ENCODE measurements around the gene SH3TC1.

SH3TC1 gene

DNA sequence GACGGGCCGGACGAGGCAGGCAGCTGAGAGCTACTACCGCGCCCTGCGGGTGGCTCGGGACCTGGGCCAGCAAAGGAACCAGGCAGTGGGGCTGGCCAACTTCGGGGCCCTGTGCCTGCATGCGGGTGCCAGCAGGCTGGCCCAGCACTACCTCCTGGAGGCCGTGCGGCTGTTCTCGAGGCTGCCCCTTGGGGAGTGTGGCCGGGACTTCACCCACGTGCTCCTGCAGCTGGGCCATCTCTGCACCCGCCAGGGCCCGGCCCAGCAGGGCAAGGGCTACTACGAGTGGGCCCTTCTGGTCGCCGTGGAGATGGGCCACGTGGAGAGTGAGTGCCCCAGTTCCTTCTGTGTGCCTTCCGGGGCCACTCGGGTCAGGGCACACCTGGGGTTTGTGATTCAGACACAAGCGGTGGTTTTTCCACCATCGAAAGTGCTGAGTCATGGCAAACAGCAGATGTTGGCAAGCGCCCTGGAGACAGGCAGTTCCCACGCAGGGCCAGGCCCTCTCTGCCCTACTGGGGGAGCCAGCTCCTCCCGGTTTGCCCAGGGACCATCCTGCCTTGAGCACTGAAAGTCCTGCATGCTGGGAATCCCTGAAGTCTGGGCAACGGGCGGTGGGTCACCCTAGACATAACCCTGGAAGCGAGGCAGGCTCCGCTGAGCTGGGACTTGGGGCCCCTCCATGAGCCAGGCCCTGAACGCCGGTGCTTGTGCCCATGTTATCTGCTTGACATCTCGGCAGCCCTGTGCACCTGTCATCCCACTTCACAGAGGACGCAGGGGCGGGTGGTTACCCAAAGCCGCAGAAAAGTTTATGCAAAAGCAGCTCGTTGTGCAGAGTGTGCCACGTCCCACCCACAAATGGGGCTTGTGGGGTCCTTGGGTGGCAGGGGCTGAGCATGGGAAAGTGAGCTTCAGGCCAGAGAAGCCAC lies 29.5 kb downstream of the SH3TC1 start:
- DNase-seq (ENCODE audit: low read depth in 2 of 2, low spot score in 1 of 2), result peak; percentile 22 to 34

- DNase-seq (ENCODE audit: low read depth in 2 of 2, low spot score in 1 of 2), result no peak
Measured at GRCh38 chr4:8229331-8229975, 30.4 kb downstream of the SH3TC1 start.

- no peak for DNase-seq (ENCODE audit: low read depth in 2 of 2, low spot score in 1 of 2)
Measured at GRCh38 chr4:8230033-8230432, 30.9 kb downstream of the SH3TC1 start.

GRCh38 chr4:8230891-8231290 lies 31.8 kb downstream of the SH3TC1 start:
- no peak for DNase-seq (ENCODE audit: low read depth in 2 of 2, low spot score in 1 of 2)

- DNase-seq (ENCODE audit: low read depth in 2 of 2, low spot score in 1 of 2), result no peak
Measured at GRCh38 chr4:8231551-8232049, 32.5 kb downstream of the SH3TC1 start.

GRCh38 chr4:8232748-8233147 lies 33.7 kb downstream of the SH3TC1 start:
- no peak for DNase-seq (ENCODE audit: low read depth in 2 of 2, low spot score in 1 of 2)

DNA sequence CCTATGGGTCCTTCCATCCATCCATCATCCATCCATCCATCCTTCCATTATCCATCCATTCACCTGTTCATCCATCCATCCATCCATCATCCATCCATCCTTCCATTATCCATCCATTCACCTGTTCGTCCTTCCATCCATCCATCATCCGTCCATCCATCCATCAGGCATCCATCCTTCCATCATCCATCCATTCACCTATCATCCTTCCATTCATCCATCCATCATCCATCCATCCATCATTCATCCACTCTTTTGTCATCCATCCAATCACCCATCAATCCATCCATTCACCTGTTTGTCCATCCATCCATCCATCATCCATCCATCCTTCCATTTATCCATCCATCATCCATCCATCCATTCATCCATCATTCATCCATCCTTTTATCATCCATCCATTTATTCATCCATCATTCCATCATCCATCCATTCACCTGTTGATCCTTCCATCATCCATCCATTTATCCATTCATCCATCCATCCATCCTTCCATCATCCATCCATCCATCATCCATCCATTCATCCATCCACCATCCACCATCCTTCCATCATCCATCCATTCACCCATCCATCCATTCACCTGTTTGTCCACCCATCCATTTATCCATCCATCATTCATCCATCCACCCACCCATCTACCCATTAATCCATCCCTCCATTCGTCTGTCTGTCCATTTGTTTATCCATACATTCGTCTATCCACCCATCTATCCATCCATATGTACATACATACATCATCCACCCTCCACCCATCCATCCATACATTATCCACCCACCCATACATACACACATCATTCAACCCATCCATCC lies 34.8 kb downstream of the SH3TC1 start:
- no peak for DNase-seq (ENCODE audit: low read depth in 2 of 2, low spot score in 1 of 2)

DNA sequence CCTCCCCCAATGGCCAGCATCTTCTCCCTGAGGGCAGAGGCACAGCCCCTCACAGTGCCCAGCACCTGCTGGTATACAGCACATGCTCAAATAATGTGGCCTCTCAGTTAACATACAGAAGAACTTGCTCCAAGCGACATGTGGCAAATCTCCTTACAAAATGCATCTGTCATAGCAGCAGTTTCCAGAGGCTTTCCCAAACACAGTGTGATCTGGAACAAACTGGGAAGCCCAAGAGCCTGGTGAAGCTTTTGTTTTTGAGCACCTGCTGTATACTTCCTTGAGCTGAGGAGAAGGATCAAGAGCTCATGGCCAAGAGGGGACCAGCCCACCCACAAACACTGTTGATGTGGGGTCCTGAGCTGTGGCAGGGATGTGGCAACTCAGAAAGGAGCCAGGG lies 35.6 kb downstream of the SH3TC1 start:
- DNase-seq (ENCODE audit: low read depth in 2 of 2, low spot score in 1 of 2), result no peak

DNA sequence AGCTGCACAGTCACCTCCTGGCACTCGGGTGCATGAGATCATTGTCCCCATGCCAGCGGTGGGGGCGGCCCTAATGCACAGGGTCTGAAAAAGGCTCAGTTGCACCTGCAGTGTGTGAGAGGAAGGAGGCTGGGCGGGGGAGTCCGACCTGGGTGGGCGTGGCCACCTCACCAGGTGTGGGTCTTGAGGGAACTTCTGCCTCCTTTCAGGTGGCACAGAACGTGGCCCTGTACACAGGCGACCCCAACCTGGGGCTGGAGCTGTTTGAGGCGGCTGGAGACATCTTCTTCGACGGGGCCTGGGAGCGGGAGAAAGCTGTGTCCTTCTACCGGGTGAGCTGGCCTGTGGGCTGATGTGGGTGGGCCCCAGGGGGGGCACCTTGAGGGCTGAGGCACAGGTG lies 36.1 kb downstream of the SH3TC1 start:
- DNase-seq (ENCODE audit: low read depth in 2 of 2, low spot score in 1 of 2), result no peak

GRCh38 chr4:8235686-8236085 lies 36.6 kb downstream of the SH3TC1 start:
- DNase-seq (ENCODE audit: low read depth in 2 of 2, low spot score in 1 of 2), result no peak

GRCh38 chr4:8236106-8236919 lies 37.2 kb downstream of the SH3TC1 start:
- DNase-seq (ENCODE audit: low read depth in 2 of 2, low spot score in 1 of 2), result no peak

DNA sequence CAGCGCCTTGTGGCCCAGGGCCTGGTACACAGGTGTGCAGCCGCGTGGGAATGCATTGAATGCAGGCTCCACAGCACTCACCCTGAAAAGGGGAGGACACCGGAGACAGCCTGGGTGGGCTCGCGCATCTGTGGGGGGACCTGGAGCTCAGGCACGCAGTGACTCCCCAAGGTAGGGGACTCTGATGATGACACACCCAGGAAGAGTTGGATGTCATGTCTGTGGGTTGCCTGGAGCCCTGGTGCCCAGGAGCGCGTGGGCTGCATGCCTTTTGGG lies 37.8 kb downstream of the SH3TC1 start:
- DNase-seq (ENCODE audit: low read depth in 2 of 2, low spot score in 1 of 2), result no peak

- DNase-seq (ENCODE audit: low read depth in 2 of 2, low spot score in 1 of 2), result no peak
Measured at GRCh38 chr4:8237256-8237989, 38.3 kb downstream of the SH3TC1 start.

DNA sequence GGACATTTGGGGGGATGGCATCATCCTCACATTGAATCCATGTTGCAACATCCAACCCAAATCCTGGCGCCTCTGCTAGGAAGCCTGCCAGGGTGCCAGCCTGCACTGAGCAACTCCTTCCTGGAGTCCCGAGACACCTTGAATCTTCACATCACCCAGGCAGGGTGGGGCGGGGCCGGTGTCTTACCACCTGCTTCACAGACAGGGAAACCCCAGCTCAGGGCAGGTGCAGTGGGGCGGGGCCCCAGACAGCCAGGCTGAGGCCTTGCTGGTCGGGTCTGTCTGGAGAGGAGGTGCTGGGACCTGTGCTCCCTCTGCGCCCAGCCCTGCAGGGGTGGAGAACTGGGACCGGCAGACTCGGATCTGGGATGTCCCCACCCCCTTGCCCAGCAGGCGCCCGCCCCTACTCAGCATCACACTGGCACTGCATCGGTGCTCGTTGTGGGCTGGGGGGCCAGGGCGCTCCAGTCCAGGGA lies 39.0 kb downstream of the SH3TC1 start:
- no peak for DNase-seq (ENCODE audit: low read depth in 2 of 2, low spot score in 1 of 2)

- DNase-seq (ENCODE audit: low read depth in 2 of 2, low spot score in 1 of 2), result no peak
Measured at GRCh38 chr4:8238515-8239053, 39.5 kb downstream of the SH3TC1 start.

- DNase-seq (ENCODE audit: low read depth in 2 of 2, low spot score in 1 of 2), result no peak
Measured at GRCh38 chr4:8239226-8239625, 40.1 kb downstream of the SH3TC1 start.

DNA sequence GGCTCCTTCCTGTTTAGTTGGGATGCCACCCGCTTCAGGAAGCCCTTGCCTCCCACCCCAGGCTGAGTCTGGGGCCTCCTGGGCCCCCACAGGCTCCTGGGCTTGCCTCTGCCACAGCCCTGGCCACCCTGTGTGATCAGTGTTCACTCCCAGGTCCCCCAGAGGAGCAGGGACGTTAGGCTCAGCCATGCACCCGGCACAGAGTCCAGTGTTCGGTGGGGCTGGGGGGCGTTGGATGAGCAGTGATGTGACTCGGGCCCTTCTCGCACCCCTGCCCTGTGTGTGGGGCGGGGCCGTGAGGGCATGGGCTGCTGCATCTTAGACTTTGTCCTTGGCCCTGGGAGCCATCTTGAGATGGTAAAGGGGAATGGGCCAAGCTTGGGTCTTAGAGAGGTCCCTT lies 40.6 kb downstream of the SH3TC1 start:
- DNase-seq (ENCODE audit: low read depth in 2 of 2, low spot score in 1 of 2), result no peak

DNA sequence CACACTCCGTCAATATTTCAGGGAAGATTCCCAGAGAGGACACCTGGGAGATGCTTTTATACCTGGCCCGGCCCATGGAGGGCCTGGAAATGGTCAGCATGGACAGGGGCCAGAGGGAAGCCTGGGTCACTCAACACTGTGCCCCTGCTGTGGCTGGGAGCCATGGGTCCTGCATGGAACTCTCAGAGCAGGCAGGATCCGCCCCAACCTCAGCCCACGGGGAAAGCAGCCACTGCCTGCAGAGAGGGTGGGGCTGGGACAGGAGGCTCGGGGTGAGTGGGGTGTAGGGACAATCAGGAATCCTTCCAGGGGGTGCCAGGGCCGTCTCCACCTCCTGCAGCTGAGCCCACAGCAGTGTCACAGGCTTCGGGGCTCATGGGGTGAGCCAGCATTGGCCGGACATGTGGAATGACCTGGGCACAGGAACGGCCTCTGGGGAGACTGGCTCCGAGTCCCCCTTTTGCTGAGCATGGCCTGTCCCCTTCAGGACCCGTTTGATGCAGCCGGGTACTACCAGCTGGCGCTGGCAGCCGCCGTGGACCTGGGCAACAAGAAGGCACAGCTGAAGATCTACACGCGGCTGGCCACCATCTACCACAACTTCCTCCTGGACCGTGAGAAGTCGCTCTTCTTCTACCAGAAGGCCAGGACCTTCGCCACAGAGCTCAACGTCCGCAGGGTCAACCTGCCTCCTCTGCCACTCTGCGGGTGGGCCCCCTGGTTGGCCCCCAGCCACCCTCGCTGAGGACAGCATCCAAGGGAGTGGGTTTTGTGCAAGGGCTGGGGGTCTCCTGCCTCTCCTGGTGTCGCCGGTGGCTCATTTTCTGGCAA lies 41.3 kb downstream of the SH3TC1 start:
- no peak for DNase-seq (ENCODE audit: low read depth in 2 of 2, low spot score in 1 of 2)

GRCh38 chr4:8241211-8241779 lies 42.2 kb downstream of the SH3TC1 start:
- no peak for DNase-seq (ENCODE audit: low read depth in 2 of 2, low spot score in 1 of 2)

Measured in stimulated activated CD8-positive, alpha-beta memory T cell treated with anti-CD3 and anti-CD28 coated beads, Interleukin-4, amount 100 ng/mL, for 1 hour (primary cell).